Measurements from ENCODE around the gene SLA2. TPM values are rescaled to one million over a fixed set of nuclear protein-coding genes. Genes with fewer than 3 reads are reported as not detected.
A peak's percentile ranks its signal among the peaks of the same experiment; 100 is the strongest.
"Not testable (repeated sequence)": the region's sequence is repeated elsewhere in the genome, so short reads cannot be mapped to it uniquely, and the experiment has no call there.

SLA2 gene
- total and polyA plus RNA-seq, 12 donors: 0.12 to 1.1 (median 0.46) TPM

DNA sequence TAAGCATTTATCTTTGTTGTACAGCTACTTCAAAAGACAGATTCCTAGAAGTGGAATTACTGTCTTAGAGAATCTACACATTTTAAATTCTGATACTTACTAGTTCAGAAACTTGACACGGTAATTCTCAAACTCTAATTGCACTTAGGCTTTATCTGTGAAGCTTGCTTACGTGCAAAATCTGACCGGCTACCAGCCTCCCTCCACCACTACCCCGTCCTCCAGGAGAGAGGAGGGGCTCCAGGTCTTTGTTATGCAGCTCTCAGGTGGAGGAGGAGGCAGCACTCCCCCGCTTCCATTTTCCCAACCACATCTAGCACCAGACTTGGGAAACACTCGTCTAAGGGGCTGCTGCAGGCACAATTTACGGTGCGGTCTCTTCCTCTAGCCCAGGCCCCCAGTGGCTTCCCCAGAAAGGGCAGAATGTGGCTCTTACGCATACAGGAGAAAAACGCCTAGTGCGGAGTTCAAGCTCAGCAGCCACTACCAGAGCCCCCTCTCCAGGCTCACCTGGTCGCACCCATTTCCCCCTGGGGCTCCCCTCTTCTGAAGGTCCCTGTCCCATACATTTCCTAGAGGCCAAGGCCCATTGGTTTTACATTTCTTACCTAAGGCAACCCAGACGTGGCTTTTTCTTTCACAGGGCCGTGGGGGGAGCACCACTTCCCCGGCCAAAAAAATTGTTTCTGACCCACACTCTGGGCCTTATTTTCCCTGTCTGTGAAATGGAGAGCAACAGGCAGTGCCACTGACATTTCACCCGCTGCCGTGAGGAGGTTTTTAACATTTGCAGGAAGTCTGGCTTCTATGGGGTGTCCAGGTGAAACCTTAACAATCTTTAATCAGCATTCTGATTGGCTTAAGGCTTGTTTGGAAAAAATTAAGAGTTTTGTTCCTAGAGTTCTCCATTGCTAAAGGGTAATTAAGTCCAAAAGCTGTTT is 74.2 kb downstream of the SLA2 start:
- Histone ChIP-seq H3K36me3 (replicated peaks in 1 of 2) (no peaks in the 10 kb centered on the region), H3K27ac (peak overlapping the region in 4 of 5 donors; percentile 74 to 93 (median 90)), H3K4me3 (no peak overlapping the region), H3K9me3 (replicated peaks in 1 of 3) (no peaks in the 10 kb centered on the region), H3K27me3 (no peaks in the 10 kb centered on the region), H3K4me1 (replicated peaks in 1 of 2) (peaks cover 13 to 31% of the 10 kb centered on the region in 2 donors)
- WGBS, 4 donors: 69 to 77% (median 74%) methylated on average over 16 to 17 of the region's 17 CpGs
- TF ChIP-seq, protein P1, sequence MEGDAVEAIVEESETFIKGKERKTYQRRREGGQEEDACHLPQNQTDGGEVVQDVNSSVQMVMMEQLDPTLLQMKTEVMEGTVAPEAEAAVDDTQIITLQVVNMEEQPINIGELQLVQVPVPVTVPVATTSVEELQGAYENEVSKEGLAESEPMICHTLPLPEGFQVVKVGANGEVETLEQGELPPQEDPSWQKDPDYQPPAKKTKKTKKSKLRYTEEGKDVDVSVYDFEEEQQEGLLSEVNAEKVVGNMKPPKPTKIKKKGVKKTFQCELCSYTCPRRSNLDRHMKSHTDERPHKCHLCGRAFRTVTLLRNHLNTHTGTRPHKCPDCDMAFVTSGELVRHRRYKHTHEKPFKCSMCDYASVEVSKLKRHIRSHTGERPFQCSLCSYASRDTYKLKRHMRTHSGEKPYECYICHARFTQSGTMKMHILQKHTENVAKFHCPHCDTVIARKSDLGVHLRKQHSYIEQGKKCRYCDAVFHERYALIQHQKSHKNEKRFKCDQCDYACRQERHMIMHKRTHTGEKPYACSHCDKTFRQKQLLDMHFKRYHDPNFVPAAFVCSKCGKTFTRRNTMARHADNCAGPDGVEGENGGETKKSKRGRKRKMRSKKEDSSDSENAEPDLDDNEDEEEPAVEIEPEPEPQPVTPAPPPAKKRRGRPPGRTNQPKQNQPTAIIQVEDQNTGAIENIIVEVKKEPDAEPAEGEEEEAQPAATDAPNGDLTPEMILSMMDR (IDR thresholded peaks at IDR 0.05): no peak
- no peak for TF ChIP-seq POLR2A (IDR thresholded peaks at IDR 0.05)
- DNase-seq: no peak
- intact Hi-C loops (cut with DNase I): no loop called here

DNA sequence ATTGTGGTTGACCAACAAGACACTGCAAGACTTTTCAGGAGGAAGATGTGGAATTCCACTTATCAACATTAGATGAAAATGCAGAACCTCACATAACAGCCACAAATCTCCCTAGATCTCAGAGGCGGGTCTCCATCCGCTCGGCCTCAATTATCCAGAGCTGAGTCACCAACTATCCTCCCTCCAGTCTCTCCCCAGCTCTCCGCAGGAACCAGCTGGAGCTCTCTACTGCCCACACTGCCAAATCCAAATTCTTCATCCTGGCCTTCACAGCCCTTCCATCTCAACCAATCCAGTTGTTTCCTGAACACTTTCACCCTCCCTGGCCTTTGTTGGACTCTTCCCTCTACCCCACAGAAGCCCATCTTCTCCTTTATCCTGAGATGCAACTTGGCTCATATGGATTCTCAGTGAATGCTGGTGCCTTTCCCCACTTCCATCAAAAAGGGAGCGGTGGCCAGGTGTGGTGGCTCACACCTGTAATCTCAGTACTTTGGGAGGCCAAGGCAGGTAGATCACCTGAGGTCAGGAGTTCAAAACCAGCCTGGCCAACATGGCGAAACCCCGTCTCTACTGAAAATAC is 76.1 kb downstream of the SLA2 start:
- DNase-seq: no peak

DNA sequence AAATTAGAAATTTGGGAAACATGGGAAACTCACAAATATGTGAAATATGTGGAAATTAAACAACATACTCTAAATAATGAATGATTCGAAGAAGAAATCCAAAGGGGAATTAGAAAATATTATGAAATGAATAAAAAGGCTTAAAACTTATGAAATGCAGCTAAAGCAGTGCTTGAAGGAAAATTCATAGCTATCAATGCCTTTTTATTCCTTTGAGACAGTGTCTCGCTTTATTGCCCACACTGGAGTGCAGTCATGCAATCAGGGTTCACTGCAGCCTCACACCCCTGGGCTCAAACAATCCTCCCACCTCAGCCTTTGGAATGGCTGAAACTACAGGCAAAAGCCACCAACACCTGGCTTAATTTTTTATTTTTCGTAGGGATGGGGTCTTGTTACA is 80.5 kb downstream of the SLA2 start:
- no peak overlapping the region for H3K4me3 ChIP-seq
- TF ChIP-seq, protein P1 (IDR thresholded peaks at IDR 0.05): no peak
- no peak for TF ChIP-seq POLR2A (IDR thresholded peaks at IDR 0.05)
- H3K27ac ChIP-seq: no peak overlapping the region
- no peaks in the 10 kb centered on the region for H3K36me3 ChIP-seq (replicated peaks in 1 of 2)
- no peaks in the 10 kb centered on the region for H3K9me3 ChIP-seq (replicated peaks in 1 of 3)
- intact Hi-C loops (cut with DNase I): no loop called here
- no peak for DNase-seq
- no peaks in the 10 kb centered on the region for H3K27me3 ChIP-seq
- WGBS, 4 donors: 92 to 98% (median 95%) methylated on average over 3 of the region's 3 CpGs
- H3K4me1 ChIP-seq (replicated peaks in 1 of 2): no peaks in the 10 kb centered on the region

More for the DNA sequence above, 76.1 kb downstream of the SLA2 start:
- Histone ChIP-seq H3K4me1 (replicated peaks in 1 of 2) (peaks cover 13 to 19% of the 10 kb centered on the region in 2 donors), H3K4me3 (no peak overlapping the region), H3K27ac (no peak overlapping the region), H3K9me3 (replicated peaks in 1 of 3) (no peaks in the 10 kb centered on the region), H3K27me3 (no peaks in the 10 kb centered on the region), H3K36me3 (replicated peaks in 1 of 2) (no peaks in the 10 kb centered on the region)
- 73 to 81% (median 77%) methylated on average over 7 of the region's 7 CpGs for WGBS, 4 donors
- intact Hi-C loops (cut with DNase I): no loop called here
- TF ChIP-seq POLR2A (IDR thresholded peaks at IDR 0.05): no peak
- TF ChIP-seq, protein P1 (IDR thresholded peaks at IDR 0.05): no peak

DNA sequence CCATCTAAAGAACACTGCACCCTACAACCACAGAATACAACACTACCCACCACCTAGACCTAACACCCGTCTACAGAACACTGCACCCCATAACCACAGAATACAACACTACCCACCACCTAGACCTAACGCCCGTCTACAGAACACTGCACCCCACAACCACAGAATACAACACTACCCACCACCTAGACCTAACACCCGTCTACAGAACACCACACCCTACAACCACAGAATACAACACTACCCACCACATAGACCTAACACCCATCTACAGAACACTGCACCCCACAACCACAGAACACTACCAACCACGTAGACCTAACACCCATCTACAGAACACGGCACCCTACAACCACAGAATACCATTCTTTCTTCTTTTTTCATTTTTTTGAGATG is 81.3 kb downstream of the SLA2 start:
- intact Hi-C loops (cut with DNase I); DNase-seq; H3K4me1 ChIP-seq (replicated peaks in 1 of 2); H3K27ac ChIP-seq; H3K9me3 ChIP-seq (replicated peaks in 1 of 3); H3K36me3 ChIP-seq (replicated peaks in 1 of 2); H3K27me3 ChIP-seq; H3K4me3 ChIP-seq: not testable (repeated sequence)
- WGBS, 4 donors: 82 to 94% (median 86%) methylated on average over 6 of the region's 6 CpGs

DNA sequence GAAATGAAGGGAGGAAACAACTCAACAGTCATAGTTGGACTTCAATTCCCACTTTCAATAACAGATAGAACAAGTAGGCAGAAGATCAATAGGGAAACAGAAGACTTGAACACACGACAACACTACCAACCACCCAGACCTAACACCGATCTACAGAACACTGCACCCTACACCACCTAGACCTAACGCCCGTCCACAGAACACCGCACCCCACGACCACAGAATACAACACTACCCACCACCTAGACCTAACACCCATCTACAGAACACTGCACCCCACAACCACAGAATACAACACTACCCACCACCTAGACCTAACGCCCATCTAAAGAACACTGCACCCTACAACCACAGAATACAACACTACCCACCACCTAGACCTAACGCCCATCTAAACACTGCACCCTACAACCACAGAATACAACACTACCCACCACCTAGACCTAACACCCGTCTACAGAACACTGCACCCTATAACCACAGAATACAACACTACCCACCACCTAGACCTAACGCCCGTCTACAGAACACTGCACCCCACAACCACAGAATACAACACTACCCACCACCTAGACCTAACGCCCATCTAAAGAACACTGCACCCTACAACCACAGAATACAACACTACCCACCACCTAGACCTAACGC is 81.8 kb downstream of the SLA2 start:
- H3K4me3 ChIP-seq; H3K9me3 ChIP-seq (replicated peaks in 1 of 3); H3K4me1 ChIP-seq (replicated peaks in 1 of 2); H3K27me3 ChIP-seq; H3K36me3 ChIP-seq (replicated peaks in 1 of 2); DNase-seq; H3K27ac ChIP-seq; intact Hi-C loops (cut with DNase I): not testable (repeated sequence)
- 85 to 94% (median 90%) methylated on average over 11 to 13 of the region's 13 CpGs for WGBS, 4 donors

Data from adrenal gland (tissue), 12 donors.